ENCODE measurements around the gene C10orf71. TPM values are rescaled to one million over a fixed set of nuclear protein-coding genes. Genes with fewer than 3 reads are reported as not detected.

The C10orf71 gene
- total and polyA plus RNA-seq, 2 donors (not counting 1 experiment from before 2014, with no cell fraction given): not detected

GRCh38 chr10:49353026-49353894, 54.3 kb downstream of the C10orf71 start:
- Histone ChIP-seq H3K4me2 (replicated peaks; ENCODE audit: low read depth, low read length, poor library complexity, severe bottlenecking) (no peak overlapping the region), H3K9me3 (ENCODE audit: control extremely low read depth in 1 of 3, control insufficient read depth in 2 of 3, insufficient read depth in 1 of 3, low read length in 2 of 3) (peaks cover 0 to 22% (median 8%) of the 10 kb centered on the region in 3 donors), H3K79me2 (ENCODE audit: control insufficient read depth, insufficient read depth, low read length) (no peaks in the 10 kb centered on the region), H2AFZ (ENCODE audit: insufficient read depth, low read depth, low read length, poor library complexity, severe bottlenecking) (no peak overlapping the region), H3K4me1 (ENCODE audit: control insufficient read depth in 2 of 2, insufficient read depth in 2 of 2, low read length in 2 of 2) (no peaks in the 10 kb centered on the region), H3K27me3 (replicated peaks in 1 of 4; ENCODE audit: control extremely low read depth in 1 of 4, control insufficient read depth in 3 of 4, insufficient read depth in 4 of 4, low read length in 3 of 4) (peaks cover 0 to 2% (median 0%) of the 10 kb centered on the region in 4 experiments), H3K27ac (ENCODE audit: low read length in 2 of 2) (no peak overlapping the region), H3K4me3 (ENCODE audit: control extremely low read depth in 1 of 5, extremely low read depth in 1 of 5, insufficient read depth in 1 of 5, low read depth in 2 of 5, low read length in 4 of 5) (no peak overlapping the region), H3K36me3 (replicated peaks in 1 of 2; ENCODE audit: control extremely low read depth in 1 of 2, control insufficient read depth in 1 of 2, extremely low read depth in 1 of 2, insufficient read depth in 2 of 2, low read length in 1 of 2) (no peaks in the 10 kb centered on the region), H4K20me1 (ENCODE audit: control insufficient read depth, insufficient read depth, low read length, poor library complexity, severe bottlenecking) (no peaks in the 10 kb centered on the region), H3K9ac (ENCODE audit: low read length) (no peak overlapping the region)
- no peak overlapping the region for H3K27ac Mint-ChIP-seq
- intact Hi-C loops (cut with micrococcal nuclease): no loop called here
- H3K27me3 Mint-ChIP-seq: peaks cover 13% of the 10 kb centered on the region
- no peak for TF ChIP-seq EZH2 (IDR thresholded peaks at IDR 0.05; ENCODE audit: borderline replicate concordance, insufficient read depth, low read depth, low read length, poor library complexity, severe bottlenecking)
- TF ChIP-seq CTCF (IDR thresholded peaks at IDR 0.05): no peak
- ChIA-PET POLR2A (no interaction called here), CTCF (interaction anchor here (1.1 kb wide), 1 partner anchor 189 kb away, joined by 3 read pairs; no protein-coding TSS in a partner anchor)
- DNase-seq: no peak
- ATAC-seq (ENCODE audit: low read depth): no peak
- no peaks in the 10 kb centered on the region for H3K4me1 Mint-ChIP-seq
- no peak overlapping the region for H3K4me3 Mint-ChIP-seq
- peaks cover 5% of the 10 kb centered on the region for H3K9me3 Mint-ChIP-seq (ENCODE audit: insufficient read depth)
- WGBS (ENCODE audit: insufficient coverage): 93% methylated on average over 4 of the region's 6 CpGs
